Fibroblast of upper back skin (primary cell): Measurements from ENCODE around the gene SZT2.

Source experiments
- DNase-seq: peaks from one replicate; pipeline ENCODE4 v3.0.0-alpha.2; 2013

The SZT2 gene

GRCh38 chr1:43426221-43426620, 36.5 kb downstream of the SZT2 start:
- DNase-seq = no peak

- DNase-seq = no peak
Observed at GRCh38 chr1:43427524-43427923, 37.8 kb downstream of the SZT2 start.

GRCh38 chr1:43427941-43428340, 38.2 kb downstream of the SZT2 start:
- no peak for DNase-seq

GRCh38 chr1:43430831-43431230, 41.1 kb downstream of the SZT2 start:
- DNase-seq = no peak

- no peak for DNase-seq
Observed at GRCh38 chr1:43431676-43432075, 42.0 kb downstream of the SZT2 start.

GRCh38 chr1:43432171-43432860, 42.6 kb downstream of the SZT2 start:
- DNase-seq = no peak

- no peak for DNase-seq
Observed at GRCh38 chr1:43432907-43433306, 43.2 kb downstream of the SZT2 start.

GRCh38 chr1:43434256-43434655, 44.6 kb downstream of the SZT2 start:
- DNase-seq = no peak

- peak; percentile 58 for DNase-seq
Observed at GRCh38 chr1:43435146-43436145, 45.7 kb downstream of the SZT2 start.

GRCh38 chr1:43436371-43436770, 46.7 kb downstream of the SZT2 start:
- DNase-seq = no peak

- DNase-seq = no peak
Observed at GRCh38 chr1:43437031-43437973, 47.6 kb downstream of the SZT2 start.

- no peak for DNase-seq
Observed at GRCh38 chr1:43438006-43438405, 48.3 kb downstream of the SZT2 start.

- DNase-seq = no peak
Observed at GRCh38 chr1:43438576-43438952, 48.9 kb downstream of the SZT2 start.

- DNase-seq = no peak
Observed at GRCh38 chr1:43438953-43439581, 49.4 kb downstream of the SZT2 start.

- DNase-seq = no peak
Observed at GRCh38 chr1:43439781-43440180, 50.1 kb downstream of the SZT2 start.

- DNase-seq = no peak
Observed at GRCh38 chr1:43440358-43440757, 50.7 kb downstream of the SZT2 start.

GRCh38 chr1:43441166-43441893, 51.6 kb downstream of the SZT2 start:
- no peak for DNase-seq

GRCh38 chr1:43441894-43442637, 52.4 kb downstream of the SZT2 start:
- DNase-seq = no peak

- DNase-seq = no peak
Observed at GRCh38 chr1:43442756-43443155, 53.1 kb downstream of the SZT2 start.

- DNase-seq = no peak
Observed at GRCh38 chr1:43443197-43443946, 53.7 kb downstream of the SZT2 start.
